Measurements from ENCODE around the gene FURIN.
"Not testable (repeated sequence)": the region's sequence is repeated elsewhere in the genome, so short reads cannot be mapped to it uniquely, and the experiment has no call there.

Gene FURIN

GRCh38 chr15:90905306-90906180 lies 37.2 kb downstream of the FURIN start:
- H3K36me3 ChIP-seq, result peaks cover 33% of the 10 kb centered on the region

GRCh38 chr15:90906181-90906849 lies 37.9 kb downstream of the FURIN start:
- TF ChIP-seq CTCF (IDR thresholded peaks at IDR 0.05; ENCODE audit: low read depth, low read length), result no peak
- Histone ChIP-seq H3K4me1 (no peaks in the 10 kb centered on the region), H3K9me3 (no peaks in the 10 kb centered on the region), H3K36me3 (peaks cover 33% of the 10 kb centered on the region), H3K27me3 (no peaks in the 10 kb centered on the region), H3K4me3 (ENCODE audit: low read depth, low read length) (no peak overlapping the region)
- no peak for DNase-seq

More at GRCh38 chr15:90905306-90906180, 37.2 kb downstream of the FURIN start:
- Histone ChIP-seq H3K27me3 (no peaks in the 10 kb centered on the region), H3K4me3 (ENCODE audit: low read depth, low read length) (no peak overlapping the region), H3K4me1 (no peaks in the 10 kb centered on the region), H3K9me3 (no peaks in the 10 kb centered on the region)
- no peak for DNase-seq
- TF ChIP-seq CTCF (IDR thresholded peaks at IDR 0.05; ENCODE audit: low read depth, low read length), result no peak

GRCh38 chr15:90907051-90907660 lies 38.8 kb downstream of the FURIN start:
- Histone ChIP-seq H3K27me3 (no peaks in the 10 kb centered on the region), H3K4me3 (ENCODE audit: low read depth, low read length) (no peak overlapping the region), H3K36me3 (peaks cover 39% of the 10 kb centered on the region), H3K9me3 (no peaks in the 10 kb centered on the region), H3K4me1 (no peaks in the 10 kb centered on the region)
- no peak for DNase-seq
- TF ChIP-seq CTCF (IDR thresholded peaks at IDR 0.05; ENCODE audit: low read depth, low read length), result no peak

- TF ChIP-seq CTCF (IDR thresholded peaks at IDR 0.05; ENCODE audit: low read depth, low read length), result no peak
- H3K36me3 ChIP-seq, result peaks cover 41% of the 10 kb centered on the region
- no peaks in the 10 kb centered on the region for H3K27me3 ChIP-seq
- no peak overlapping the region for H3K4me3 ChIP-seq (ENCODE audit: low read depth, low read length)
- H3K4me1 ChIP-seq, result no peaks in the 10 kb centered on the region
- DNase-seq, result no peak
- H3K9me3 ChIP-seq, result no peaks in the 10 kb centered on the region
These were observed 39.6 kb downstream of the FURIN start for GRCh38 chr15:90907838-90908507.

GRCh38 chr15:90909449-90909848 lies 41.1 kb downstream of the FURIN start:
- H3K4me1 ChIP-seq, result not testable (repeated sequence)
- peaks cover 49% of the 10 kb centered on the region for H3K36me3 ChIP-seq

GRCh38 chr15:90909976-90910375 lies 41.6 kb downstream of the FURIN start:
- no peak for DNase-seq
- Histone ChIP-seq H3K4me1 (no peaks in the 10 kb centered on the region), H3K27me3 (no peaks in the 10 kb centered on the region), H3K4me3 (ENCODE audit: low read depth, low read length) (no peak overlapping the region), H3K9me3 (no peaks in the 10 kb centered on the region), H3K36me3 (peaks cover 49% of the 10 kb centered on the region)
- TF ChIP-seq CTCF (IDR thresholded peaks at IDR 0.05; ENCODE audit: low read depth, low read length), result no peak

More at GRCh38 chr15:90909449-90909848, 41.1 kb downstream of the FURIN start:
- H3K27me3 ChIP-seq; H3K4me3 ChIP-seq (ENCODE audit: low read depth, low read length); DNase-seq; H3K9me3 ChIP-seq: not testable (repeated sequence)

All from BE2C (cell line).